Neutrophil (primary cell): ENCODE measurements around the gene PSD2.

Source experiments
- H3K27ac ChIP-seq: fragments of 200-600 bp; sonication (generic); 2 replicates; pipeline ENCODE4 v1.5.1; 2016; ENCODE audit warnings: mild to moderate bottlenecking, moderate library complexity
- H3K27me3 ChIP-seq: fragments of 200-600 bp; sonication (generic); 2 replicates; pipeline ENCODE4 v1.6.0; 2016; ENCODE audit warnings: mild to moderate bottlenecking
- H3K36me3 ChIP-seq: fragments of 200-600 bp; sonication (generic); 2 replicates; pipeline ENCODE4 v1.5.1; 2017
- H3K4me1 ChIP-seq, 2 experiments: fragments of 200-600 bp in 1 of 2; sonication (generic) in 1 of 2; 1 replicate in 1 of 2; 2 replicates in 1 of 2; pipeline versions ENCODE4 v1.5.1 to v1.6.1; 2013 to 2016; ENCODE audit warnings: low read depth in 1 of 2, low read length in 1 of 2, mild to moderate bottlenecking in 1 of 2, moderate library complexity in 1 of 2; ENCODE audit not compliant: control insufficient read depth in 1 of 2, insufficient read depth in 1 of 2
- H3K4me3 ChIP-seq, 2 experiments: fragments of 200-600 bp in 1 of 2; sonication (generic) in 1 of 2; 1 replicate in 1 of 2; 2 replicates in 1 of 2; pipeline ENCODE4 v1.5.1; 2013 to 2016; ENCODE audit warnings: low read depth in 1 of 2, low read length in 1 of 2, mild to moderate bottlenecking in 1 of 2, moderate library complexity in 1 of 2
- H3K9me3 ChIP-seq: fragments of 200-600 bp; sonication (generic); 2 replicates; pipeline ENCODE4 v1.5.1; 2016
- CTCF ChIP-seq: fragments of 200-600 bp; sonication (generic); IDR thresholded peaks from 2 replicates; pipeline ENCODE4 v1.5.1; 2016; ENCODE audit warnings: antibody characterized with exemption

Gene PSD2

DNA sequence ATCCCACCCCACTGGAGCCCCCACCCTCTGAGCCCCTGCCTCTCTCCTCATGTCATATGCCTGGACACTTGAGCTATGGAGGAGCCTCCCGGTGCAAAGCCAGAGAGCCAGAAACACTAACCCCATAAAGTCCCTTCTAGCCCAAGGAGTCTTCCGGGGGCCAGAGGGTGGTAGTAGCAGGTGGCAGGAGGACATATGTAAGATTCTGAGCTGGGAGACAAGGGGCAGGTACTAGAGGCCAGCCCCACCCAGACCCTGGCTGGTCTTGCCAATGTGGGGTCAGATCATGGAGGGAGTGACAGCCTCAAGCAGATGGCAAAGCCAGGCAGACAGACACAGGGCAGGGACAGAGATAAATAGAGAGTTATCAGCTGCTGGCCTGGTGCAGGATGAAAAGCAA is 63.4 kb downstream of the PSD2 start:
- TF ChIP-seq CTCF: no peak
- no peaks in the 10 kb centered on the region for H3K9me3 ChIP-seq

GRCh38 chr5:139861021-139861888 is 65.6 kb downstream of the PSD2 start:
- no peaks in the 10 kb centered on the region for H3K36me3 ChIP-seq
- H3K4me3 ChIP-seq: no peak overlapping the region
- no peak for TF ChIP-seq CTCF
- peaks cover 24% of the 10 kb centered on the region for H3K27me3 ChIP-seq
- H3K27ac ChIP-seq: no peak overlapping the region
- H3K9me3 ChIP-seq: no peaks in the 10 kb centered on the region
- H3K4me1 ChIP-seq: no peaks in the 10 kb centered on the region

More for the DNA sequence above, 63.4 kb downstream of the PSD2 start:
- Histone ChIP-seq H3K27me3 (peaks cover 24% of the 10 kb centered on the region), H3K27ac (no peak overlapping the region), H3K4me1 (no peaks in the 10 kb centered on the region), H3K4me3 (no peak overlapping the region), H3K36me3 (no peaks in the 10 kb centered on the region)

- no peak overlapping the region for H3K4me3 ChIP-seq
- no peaks in the 10 kb centered on the region for H3K9me3 ChIP-seq
- H3K27ac ChIP-seq: no peak overlapping the region
- no peaks in the 10 kb centered on the region for H3K36me3 ChIP-seq
- no peaks in the 10 kb centered on the region for H3K4me1 ChIP-seq
- H3K27me3 ChIP-seq: peaks cover 26% of the 10 kb centered on the region
- no peak for TF ChIP-seq CTCF
These were observed 66.2 kb downstream of the PSD2 start for GRCh38 chr5:139861889-139862207.

DNA sequence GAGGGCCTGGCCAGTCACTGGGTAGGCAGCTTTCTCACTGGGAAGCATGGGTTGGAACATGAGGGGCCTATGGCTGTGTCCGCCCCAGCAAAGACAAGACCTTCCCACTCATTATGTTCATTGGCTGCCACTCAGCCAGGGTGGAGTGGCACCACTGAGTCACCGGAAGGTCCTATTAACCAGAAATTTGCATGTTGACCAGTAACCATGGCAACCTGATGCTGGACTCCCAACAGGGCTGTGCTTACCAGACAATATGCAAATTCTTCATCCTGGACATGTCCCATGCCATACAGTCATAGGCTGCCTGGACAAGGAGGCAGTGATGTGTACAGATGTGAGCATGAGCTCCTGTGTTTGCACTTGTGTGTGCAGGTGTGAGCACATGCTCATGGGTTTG is 66.7 kb downstream of the PSD2 start:
- no peaks in the 10 kb centered on the region for H3K9me3 ChIP-seq
- no peaks in the 10 kb centered on the region for H3K4me1 ChIP-seq
- no peak overlapping the region for H3K4me3 ChIP-seq
- no peak for TF ChIP-seq CTCF
- H3K27me3 ChIP-seq: peaks cover 28% of the 10 kb centered on the region
- H3K36me3 ChIP-seq: no peaks in the 10 kb centered on the region
- H3K27ac ChIP-seq: no peak overlapping the region

- Histone ChIP-seq H3K9me3 (no peaks in the 10 kb centered on the region), H3K36me3 (no peaks in the 10 kb centered on the region), H3K4me3 (no peak overlapping the region), H3K27me3 (peaks cover 25% of the 10 kb centered on the region), H3K4me1 (no peaks in the 10 kb centered on the region), H3K27ac (no peak overlapping the region)
- no peak for TF ChIP-seq CTCF
These were observed 67.2 kb downstream of the PSD2 start for GRCh38 chr5:139862803-139863202.
